HT1080 (cell line): ENCODE measurements around the gene GRK3. TPM values are rescaled to one million over a fixed set of nuclear protein-coding genes. Genes with fewer than 3 reads are reported as not detected.
A peak's percentile ranks its signal among the peaks of the same experiment; 100 is the strongest.

Experiments
- DNase-seq: peaks from one replicate; pipeline ENCODE4 v3.0.0-alpha.2; 2015; ENCODE audit warnings: low read depth
- total RNA-seq: library from RNA; depleted of rRNA; stranded (reverse); fragments of >200 nt; shearing (Covaris generic); gene quantifications from 2 replicates; pipeline ENCODE4 v1.2.3, GENCODE V29; 2014

GRK3 gene
- total RNA-seq, 1 experiment from 2014 or later, result 1.7 TPM

DNA sequence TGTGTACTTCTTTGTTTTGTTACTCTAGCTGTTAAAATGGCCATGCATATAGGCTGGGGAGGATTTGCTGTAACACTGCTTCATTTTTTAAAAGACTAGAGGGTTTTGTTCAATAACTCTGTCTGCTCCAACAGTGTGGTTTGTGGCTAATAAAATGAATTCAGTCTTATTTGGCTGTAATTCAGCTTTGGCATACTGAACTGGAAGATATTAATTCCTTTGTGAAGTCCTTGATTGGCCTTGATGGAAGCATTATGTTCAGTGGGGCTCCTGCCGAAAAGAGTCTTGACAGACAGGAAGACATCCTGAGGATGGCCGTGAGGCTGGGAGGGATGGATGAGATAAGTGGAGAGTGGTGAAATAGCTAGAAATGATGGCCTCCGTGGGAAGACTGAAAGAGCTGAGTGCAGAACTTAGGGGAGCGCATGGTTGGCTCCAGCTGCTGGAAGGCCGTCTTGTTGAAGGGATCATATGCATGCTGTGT, 132.7 kb downstream of the GRK3 start:
- DNase-seq, result no peak

GRCh38 chr22:25697978-25698377, 133.5 kb downstream of the GRK3 start:
- no peak for DNase-seq

DNA sequence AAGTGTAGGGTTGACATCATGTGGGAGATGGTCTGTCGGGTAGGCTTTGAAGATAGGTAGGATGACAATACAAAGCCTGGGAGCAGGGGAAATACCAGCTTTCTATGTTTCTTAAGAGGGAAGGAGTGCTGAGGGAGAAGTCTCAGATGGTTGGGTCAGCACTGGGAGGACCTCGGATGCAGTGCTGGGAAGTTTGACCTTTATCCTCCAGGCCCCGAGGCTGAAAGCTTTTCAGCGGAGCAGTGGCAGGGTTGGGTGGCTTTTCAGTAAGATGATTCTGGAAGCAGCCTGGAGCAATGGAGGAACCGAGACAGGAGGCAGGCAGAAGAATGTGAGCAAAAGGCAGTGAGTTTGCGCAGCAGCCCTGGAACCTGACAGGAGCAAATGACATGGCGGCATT, 134.0 kb downstream of the GRK3 start:
- DNase-seq, result no peak

GRCh38 chr22:25698978-25699377, 134.5 kb downstream of the GRK3 start:
- DNase-seq, result no peak

- DNase-seq, result no peak
Measured at GRCh38 chr22:25701056-25701780, 136.7 kb downstream of the GRK3 start.

- DNase-seq, result no peak
Measured at GRCh38 chr22:25702040-25702439, 137.6 kb downstream of the GRK3 start.

DNA sequence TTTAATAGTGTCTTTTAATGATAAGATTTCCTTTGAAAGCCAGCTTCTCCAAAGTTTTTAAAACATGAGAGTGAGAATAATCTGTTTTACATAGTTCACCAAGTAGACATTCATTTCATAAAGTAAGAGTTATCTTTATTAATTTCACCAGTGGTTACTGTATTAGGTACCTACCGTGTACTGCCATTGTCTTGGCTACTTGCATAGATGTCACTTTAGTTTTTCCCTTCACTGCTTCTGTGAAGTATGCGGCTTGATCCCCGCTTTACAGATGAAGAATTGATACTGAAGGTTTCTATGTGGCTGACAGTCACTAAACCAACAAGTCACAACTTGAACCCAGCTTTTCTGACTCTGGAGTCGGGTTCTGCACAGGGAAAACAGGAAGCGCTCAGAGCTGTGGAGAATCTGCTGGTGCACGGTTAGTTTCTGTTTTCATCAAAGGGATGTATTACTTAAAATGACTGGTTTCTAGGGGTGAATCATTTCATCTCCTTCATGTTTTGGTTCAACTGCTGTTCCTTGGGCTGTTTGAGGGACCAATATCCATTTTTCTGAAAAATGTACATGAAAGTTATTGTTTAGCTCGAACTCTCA, 138.2 kb downstream of the GRK3 start:
- DNase-seq, result no peak

GRCh38 chr22:25704701-25705100, 140.2 kb downstream of the GRK3 start:
- no peak for DNase-seq

DNA sequence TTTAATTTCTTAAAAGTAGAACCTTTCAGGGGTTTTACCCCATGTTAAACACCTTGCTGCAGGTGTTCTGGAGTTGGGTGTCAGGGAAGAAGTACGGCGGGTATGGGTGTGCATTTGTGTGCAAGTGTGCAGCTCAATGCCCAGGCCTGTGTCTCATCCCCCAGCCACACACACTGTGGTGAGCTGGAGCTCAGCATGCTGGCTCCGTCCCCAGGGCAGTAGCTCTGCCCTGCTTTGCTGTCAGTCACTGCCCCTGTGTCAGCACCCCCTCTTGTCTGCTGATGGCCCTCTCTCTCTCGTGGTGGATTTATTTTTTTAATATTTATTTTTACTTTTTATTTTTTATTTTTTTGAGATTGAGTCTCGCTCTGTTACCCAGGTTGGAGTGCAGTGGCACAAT, 141.7 kb downstream of the GRK3 start:
- DNase-seq, result no peak

DNA sequence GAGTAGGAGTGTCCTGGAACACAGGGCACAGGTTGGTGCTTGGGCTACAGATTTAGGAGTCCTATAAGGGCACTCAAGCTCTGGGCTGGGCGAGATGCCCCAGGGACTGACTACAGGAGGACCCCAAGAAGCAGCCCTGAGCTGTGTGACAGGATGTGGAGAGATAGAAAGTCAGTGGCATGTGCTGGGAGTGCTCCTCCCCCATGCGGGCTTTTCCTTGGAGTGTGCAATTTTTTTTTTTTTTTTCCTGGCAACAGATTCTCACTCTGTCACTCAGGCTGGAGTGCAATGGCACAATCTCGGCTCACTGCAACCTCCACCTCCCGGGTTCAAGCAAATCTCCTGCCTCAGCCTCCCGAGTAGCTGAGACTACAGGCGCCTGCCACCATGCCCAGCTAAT, 144.0 kb downstream of the GRK3 start:
- DNase-seq, result peak; percentile 12

GRCh38 chr22:25709758-25710157, 145.3 kb downstream of the GRK3 start:
- DNase-seq, result no peak

DNA sequence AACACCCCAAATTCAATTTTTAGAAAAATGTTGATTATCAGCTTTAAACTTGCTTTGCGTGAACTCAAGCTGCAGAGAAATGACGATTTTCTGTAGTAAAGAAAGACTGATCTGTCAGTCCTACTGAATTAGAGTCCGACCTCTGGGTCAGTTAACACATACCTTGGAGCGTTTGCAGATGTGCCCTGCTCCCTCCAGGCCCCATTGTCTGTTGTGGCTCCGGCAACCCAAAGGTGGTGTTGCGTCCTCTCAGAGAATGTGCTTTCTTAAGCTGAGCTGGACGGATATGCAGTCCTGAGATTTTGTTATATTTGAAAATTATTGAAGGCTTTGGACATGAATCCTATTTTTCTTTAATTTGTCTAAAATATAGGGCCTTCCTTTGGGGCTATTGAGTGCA, 146.0 kb downstream of the GRK3 start:
- DNase-seq, result no peak

DNA sequence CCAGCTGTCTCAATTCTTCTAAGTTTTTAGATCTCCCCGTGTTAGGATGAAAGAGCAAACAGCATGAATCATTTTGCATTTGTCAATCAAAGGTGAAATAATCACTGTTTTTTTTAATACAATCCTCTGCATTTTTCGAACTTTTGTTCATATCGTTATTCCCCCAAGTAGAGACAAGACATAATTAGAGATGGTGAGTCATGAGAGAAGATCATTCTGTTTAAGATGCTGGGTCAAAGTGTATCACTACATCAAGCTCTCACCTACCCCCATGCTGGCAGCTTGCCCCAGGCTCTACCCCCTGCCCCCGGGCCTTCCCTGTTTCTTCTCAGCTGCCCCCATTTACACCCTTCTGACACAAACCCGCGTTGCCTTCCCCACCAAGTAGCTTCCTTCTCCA, 147.0 kb downstream of the GRK3 start:
- no peak for DNase-seq

GRCh38 chr22:25712661-25713400, 148.4 kb downstream of the GRK3 start:
- DNase-seq, result no peak

DNA sequence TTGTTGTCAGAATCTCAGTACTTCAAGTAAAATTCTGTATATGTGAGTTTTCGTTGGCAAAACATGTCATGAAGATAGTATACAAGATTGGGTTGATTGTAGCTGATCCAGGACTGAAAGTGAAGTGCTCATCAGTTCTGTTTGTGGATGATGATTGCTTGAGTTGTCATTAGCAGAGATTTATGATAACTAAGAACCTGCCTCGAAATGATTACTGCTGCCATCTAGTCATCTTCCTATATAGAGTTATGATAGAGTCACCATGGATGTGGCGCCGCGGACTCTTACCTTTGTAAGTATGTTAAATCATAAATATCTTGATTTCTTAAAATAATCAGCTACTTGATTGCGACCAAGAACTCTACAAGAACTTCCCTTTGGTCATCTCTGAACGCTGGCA, 149.6 kb downstream of the GRK3 start:
- DNase-seq, result no peak

- DNase-seq, result no peak
Measured at GRCh38 chr22:25714739-25715138, 150.3 kb downstream of the GRK3 start.

DNA sequence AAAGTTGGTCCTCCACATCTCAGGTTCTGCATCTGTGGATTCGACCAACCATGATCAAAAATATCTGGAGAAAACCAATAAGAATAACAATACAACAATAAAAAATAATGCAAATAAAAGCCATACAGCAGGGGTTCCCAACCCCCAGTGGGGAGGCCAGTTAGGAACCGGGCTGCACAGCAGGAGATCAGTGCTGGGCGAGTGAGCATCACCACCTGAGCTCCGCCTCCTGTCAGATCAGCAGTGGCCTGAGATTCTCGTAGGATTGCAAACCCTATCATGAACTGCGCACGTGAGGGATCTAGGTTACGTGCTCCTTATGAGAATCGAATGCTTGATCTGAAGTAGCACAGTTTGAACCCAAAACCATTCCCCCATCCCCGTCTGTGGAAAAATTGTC, 152.2 kb downstream of the GRK3 start:
- DNase-seq, result no peak

GRCh38 chr22:25718135-25718840, 153.8 kb downstream of the GRK3 start:
- DNase-seq, result no peak

- DNase-seq, result no peak
Measured at GRCh38 chr22:25722223-25722622, 157.7 kb downstream of the GRK3 start.

- no peak for DNase-seq
Measured at GRCh38 chr22:25722626-25723025, 158.2 kb downstream of the GRK3 start.

GRCh38 chr22:25726241-25726640, 161.8 kb downstream of the GRK3 start:
- no peak for DNase-seq

GRCh38 chr22:25728071-25728470, 163.6 kb downstream of the GRK3 start:
- no peak for DNase-seq
